GM12878 (cell line): ENCODE results near the gene KLRF1. TPM values are rescaled to one million over a fixed set of nuclear protein-coding genes. Genes with fewer than 3 reads are reported as not detected.

ENCODE experiments used
- ATAC-seq: fragments of 200-7000 bp; cut with Tn5 transposase; 3 replicates; pipeline ENCODE4 v1.9.1; 2020; ENCODE audit warnings: mild to moderate bottlenecking, moderate library complexity
- BruUV-seq: library from RNA; stranded (reverse); fragments of 400-500 nt; replicated peaks from 2 replicates; lab custom pipeline; 2021; lab: Mats Ljungman, UMichigan
- CTCF ChIA-PET: fragments of 300-600 bp; sonication (Branson Sonifier 250); formaldehyde crosslinking; extraction: SDS; loops from one replicate; lab custom pipeline; 2021; ENCODE audit warnings: inconsistent platforms; lab: Yijun Ruan, JAX
- POLR2A ChIA-PET: fragments of 350-600 bp; formaldehyde crosslinking; extraction: SDS; loops from one replicate; lab custom pipeline; 2021; ENCODE audit warnings: inconsistent platforms; lab: Charles Lee
- RAD21 ChIA-PET: fragments of 300-600 bp; sonication (Branson Sonifier 250); formaldehyde crosslinking; loops from one replicate; lab custom pipeline; 2023; ENCODE audit warnings: antibody characterized with exemption; ENCODE audit not compliant: unreplicated experiment; lab: Charles Lee
- SMC1A ChIA-PET: fragments of 300-600 bp; sonication (Branson Sonifier 250); formaldehyde crosslinking; loops from one replicate; lab custom pipeline; 2023; ENCODE audit not compliant: unreplicated experiment, uncharacterized antibody; lab: Charles Lee
- DNase-seq: peaks from one replicate; pipeline ENCODE4 v3.0.0-alpha.2; 2011; ENCODE audit warnings: low read depth, low spot score
- FAIRE-seq: peaks from 3 replicates; lab custom pipeline; 2011; peaks lifted over from hg19 to GRCh38; lab: Jason Lieb, UNC
- H2AFZ ChIP-seq: 2 replicates; pipeline ENCODE4 v1.6.0; 2011; ENCODE audit warnings: low read depth, low read length, control low read depth; ENCODE audit not compliant: control insufficient read depth
- H3K27ac ChIP-seq: 2 replicates; pipeline ENCODE4 v1.5.1; 2011; ENCODE audit warnings: control low read depth; ENCODE audit not compliant: control insufficient read depth, insufficient read depth
- H3K27me3 ChIP-seq, 2 experiments: replicated peaks in 1 of 2; 2 replicates each; pipeline versions ENCODE4 v1.6.0 to v1.6.1; 2011; ENCODE audit warnings: low read length in 1 of 2; ENCODE audit not compliant: control insufficient read depth in 2 of 2, insufficient read depth in 2 of 2
- H3K36me3 ChIP-seq, 2 experiments: 2 replicates each; pipeline ENCODE4 v1.5.1; 2011; ENCODE audit warnings: low read length in 1 of 2; ENCODE audit not compliant: control insufficient read depth in 2 of 2, insufficient read depth in 2 of 2
- H3K4me1 ChIP-seq: 2 replicates; pipeline ENCODE4 v1.6.1; 2011; ENCODE audit warnings: mild to moderate bottlenecking, low read length, moderate library complexity, mixed read lengths; ENCODE audit not compliant: control insufficient read depth, insufficient read depth
- H3K4me2 ChIP-seq: 2 replicates; pipeline ENCODE4 v1.6.0; 2011; ENCODE audit warnings: control low read depth; ENCODE audit not compliant: control insufficient read depth, insufficient read depth
- H3K4me3 ChIP-seq: fragments of 200-600 bp; sonication (generic); 2 replicates; pipeline ENCODE4 v1.5.1; 2016
- H3K79me2 ChIP-seq: 2 replicates; pipeline ENCODE4 v1.6.0; 2011; ENCODE audit warnings: low read length; ENCODE audit not compliant: control insufficient read depth, insufficient read depth
- H3K9ac ChIP-seq: 2 replicates; pipeline ENCODE4 v1.8.0; 2011; ENCODE audit warnings: low read length, control low read depth, mixed read lengths; ENCODE audit not compliant: control insufficient read depth, insufficient read depth
- H3K9me3 ChIP-seq: replicated peaks from 3 replicates; pipeline ENCODE4 v1.5.1; 2011; ENCODE audit warnings: mild to moderate bottlenecking, low read length; ENCODE audit not compliant: control insufficient read depth, insufficient read depth
- H4K20me1 ChIP-seq: 2 replicates; pipeline ENCODE4 v1.6.0; 2011; ENCODE audit not compliant: control insufficient read depth, insufficient read depth
- ATF3 ChIP-seq: IDR thresholded peaks from 2 replicates; pipeline ENCODE4 v1.6.1; 2011; ENCODE audit warnings: low read depth, mild to moderate bottlenecking, low read length, moderate library complexity, borderline replicate concordance; ENCODE audit errors: extremely low read depth
- BCLAF1 ChIP-seq: fragments of 450-650 bp; IDR thresholded peaks from 2 replicates; pipeline ENCODE4 v1.6.1; 2017; ENCODE audit warnings: antibody characterized with exemption, mild to moderate bottlenecking, moderate library complexity
- CBX3 ChIP-seq: fragments of 200-600 bp; sonication (generic); IDR thresholded peaks from 2 replicates; pipeline ENCODE4 v1.6.1; 2016; ENCODE audit warnings: low read depth, borderline replicate concordance
- CBX5 ChIP-seq: sonication (generic); IDR thresholded peaks from 2 replicates; pipeline ENCODE4 v1.6.1; 2016; ENCODE audit warnings: low read depth, moderate library complexity, mild to moderate bottlenecking, inconsistent platforms
- CEBPZ ChIP-seq: fragments of 150-350 bp; IDR thresholded peaks from 2 replicates; pipeline ENCODE4 v1.6.1; 2016; ENCODE audit warnings: low read depth, low read length
- CTCF ChIP-seq, 3 experiments: IDR thresholded peaks in 2 of 3; conservative IDR thresholded peaks in 1 of 3; 2 replicates each; pipeline ENCODE4 v1.5.1; 2011; ENCODE audit warnings: low read depth in 3 of 3, low read length in 3 of 3, mild to moderate bottlenecking in 3 of 3, control low read depth in 2 of 3, moderate library complexity in 2 of 3, inconsistent platforms in 1 of 3, mixed read lengths in 1 of 3; ENCODE audit not compliant: control insufficient read depth in 2 of 3, insufficient read depth in 1 of 3; ENCODE audit errors: extremely low read depth in 1 of 3
- ESRRA ChIP-seq: IDR thresholded peaks from 2 replicates; pipeline ENCODE4 v1.6.1; 2012; ENCODE audit warnings: mild to moderate bottlenecking, low read length, improper control_type of control experiment
- NRF1 ChIP-seq: conservative IDR thresholded peaks from 2 replicates; pipeline ENCODE4 v1.6.1; 2011; ENCODE audit warnings: mild to moderate bottlenecking, low read depth, low read length, improper control_type of control experiment
- RFX5 ChIP-seq: IDR thresholded peaks from 2 replicates; pipeline ENCODE4 v1.6.1; 2011; ENCODE audit warnings: low read depth, low read length, improper control_type of control experiment
- SRF ChIP-seq, 2 experiments: IDR thresholded peaks; 2 replicates each; pipeline ENCODE4 v1.6.1; 2011; ENCODE audit warnings: low read depth in 2 of 2, low read length in 2 of 2, mild to moderate bottlenecking in 1 of 2, moderate library complexity in 1 of 2
- TCF3 ChIP-seq: IDR thresholded peaks from 2 replicates; pipeline ENCODE4 v1.6.1; 2012; ENCODE audit warnings: low read depth, mild to moderate bottlenecking, low read length, borderline replicate concordance; ENCODE audit not compliant: insufficient read depth
- ZNF384 ChIP-seq: IDR thresholded peaks from 2 replicates; pipeline ENCODE4 v1.6.1; 2012; ENCODE audit warnings: low read depth, mild to moderate bottlenecking, low read length, improper control_type of control experiment, borderline replicate concordance
- WGBS: methylation state at CpG from one replicate; pipeline ENCODE4 v1.1.6; 2016; ENCODE audit warnings: low lambda C conversion rate; ENCODE audit not compliant: insufficient replicate concordance, insufficient coverage; ENCODE audit errors: missing lambda C conversion rate; 5-methylcytosine and 5-hydroxymethylcytosine counted together
- in situ Hi-C: fragments of 300-500 bp; cut with MboI; formaldehyde crosslinking; loops from 9 replicates; pipeline ENCODE4 v1.14.3; 2018; ENCODE audit warnings: mixed read lengths
- intact Hi-C: fragments of 100-400 bp; cut with micrococcal nuclease; formaldehyde crosslinking; loops from one replicate; pipeline ENCODE4 v1.14.2; 2022; ENCODE audit not compliant: unreplicated experiment
- polyA plus RNA-seq, 11 experiments: library from polyadenylated mRNA; depleted of rRNA in 4 of 11; unstranded in 6 of 11; stranded (reverse) in 5 of 11; fragments of >200 nt; fragmentation: Nextera tagmentation in 4 of 11; fragmentation: Illumina TruSeq in 1 of 11; extraction: Ambion mirVana in 4 of 11; extraction: Trizol in 1 of 11; gene quantifications; 1 replicate in 1 of 11; 2 replicates in 10 of 11; pipeline versions ENCODE4 v1.2.1 to v1.2.3, GENCODE V29; 2011 to 2016; ENCODE audit warnings: inconsistent platforms in 2 of 11, missing spikeins in 2 of 11, low read depth in 1 of 11
- total RNA-seq, 4 experiments: library from RNA; depleted of rRNA in 3 of 4; stranded (reverse); fragments of >200 nt in 3 of 4; fragmentation: Illumina TruSeq in 1 of 4; extraction: Trizol in 1 of 4; gene quantifications; 2 replicates each; pipeline versions ENCODE4 v1.2.1 to v1.2.3, GENCODE V29; 2013 to 2021

Gene KLRF1
- total and polyA plus RNA-seq, 10 of the 15 experiments (the other 5 are each of a cell fraction or from before 2014, with no cell fraction given) = 0.13 to 2.0 (median 0.18) TPM; not detected in 6

GRCh38 chr12:9795945-9796344 lies 31.3 kb upstream of the KLRF1 start:
- Histone ChIP-seq H3K4me1 (peaks cover 10% of the 10 kb centered on the region; the same call in 1 of the 2 replicates), H2AFZ (no peak overlapping the region), H3K4me2 (no peak overlapping the region), H3K9ac (no peak overlapping the region), H3K27me3 (no peaks in the 10 kb centered on the region), H3K27ac (no peak overlapping the region), H4K20me1 (no peaks in the 10 kb centered on the region), H3K79me2 (no peaks in the 10 kb centered on the region), H3K36me3 (no peaks in the 10 kb centered on the region), H3K4me3 (no peak overlapping the region), H3K9me3 (no peaks in the 10 kb centered on the region; the same call in 2 of the 3 replicates)
- intact Hi-C loops = loop anchor here (5.0 kb wide), 1 partner anchor 164 kb away; no protein-coding TSS in a partner anchor
- no peak for FAIRE-seq
- SMC1A ChIA-PET = interaction anchor here (1.2 to 12.4 kb wide), 3 partner anchors 11 to 44 kb away, joined by 4 to 814 read pairs (median 68); partner anchors contain the start of gene CD69
- RAD21 ChIA-PET = interaction anchor here (3.3 to 7.3 kb wide), 3 partner anchors 27 to 54 kb away, joined by 27 to 577 read pairs (median 60); partner anchors contain the start of gene CD69
- CTCF ChIA-PET = interaction anchor here (1.3 to 10.7 kb wide), 3 partner anchors 19 to 53 kb away, joined by 5 to 835 read pairs (median 9); partner anchors contain the start of gene CD69
- 97% methylated on average over 2 of the region's 2 CpGs for whole genome bisulfite sequencing
- DNase-seq = no peak
- in situ Hi-C loops = loop anchor here (5.0 kb wide), 1 partner anchor 44 kb away; no protein-coding TSS in a partner anchor
- no peak for ATAC-seq
- POLR2A ChIA-PET = interaction anchor here (2.2 to 2.5 kb wide), 2 partner anchors 37 to 45 kb away, joined by 10 to 12 read pairs; partner anchors contain the start of gene CD69
- no TSS peak for BruUV-seq
- no peak for TF ChIP-seq RFX5
- no peak for TF ChIP-seq CTCF (IDR thresholded peaks at IDR 0.05 in 2 of 3, conservative IDR thresholded peaks at IDR 0.05 in 1 of 3; ENCODE audit: control insufficient read depth in 2 of 3, extremely low read depth in 1 of 3, insufficient read depth in 1 of 3, low read depth in 3 of 3, low read length in 3 of 3)
- TF ChIP-seq CBX3 = no peak
- no peak for TF ChIP-seq ATF3
- TF ChIP-seq SRF (IDR thresholded peaks at IDR 0.05; ENCODE audit: low read depth in 2 of 2, low read length in 2 of 2) = no peak
- TF ChIP-seq BCLAF1 = no peak
- no peak for TF ChIP-seq TCF3
- no peak for TF ChIP-seq CEBPZ
- TF ChIP-seq ESRRA = no peak
- TF ChIP-seq ZNF384 = no peak
- TF ChIP-seq NRF1 = no peak
- TF ChIP-seq CBX5 = no peak
